ENCODE data around the gene SMTNL2. TPM values are rescaled to one million over a fixed set of nuclear protein-coding genes. Genes with fewer than 3 reads are reported as not detected.
A peak's percentile ranks its signal among the peaks of the same experiment; 100 is the strongest.

The SMTNL2 gene
- total RNA-seq, 1 donor from 2014 or later = 22.0 TPM

GRCh38 chr17:4631431-4631830 lies 47.1 kb downstream of the SMTNL2 start:
- H3K36me3 Mint-ChIP-seq (ENCODE audit: unreplicated experiment) = no peaks in the 10 kb centered on the region
- H3K4me3 Mint-ChIP-seq (ENCODE audit: unreplicated experiment) = no peak overlapping the region
- H3K9me3 Mint-ChIP-seq (ENCODE audit: unreplicated experiment) = no peaks in the 10 kb centered on the region
- no peak for TF ChIP-seq CTCF (IDR thresholded peaks at IDR 0.05; ENCODE audit: partially characterized antibody, unreplicated experiment)
- H3K27me3 Mint-ChIP-seq (ENCODE audit: unreplicated experiment) = peaks cover 5% of the 10 kb centered on the region
- H3K27ac Mint-ChIP-seq (ENCODE audit: unreplicated experiment) = no peak overlapping the region
- H3K4me1 Mint-ChIP-seq (ENCODE audit: low read depth, unreplicated experiment) = peaks cover under 1% of the 10 kb centered on the region
- no peak for DNase-seq

GRCh38 chr17:4631836-4632580 lies 47.7 kb downstream of the SMTNL2 start:
- H3K9me3 Mint-ChIP-seq (ENCODE audit: unreplicated experiment) = no peaks in the 10 kb centered on the region
- TF ChIP-seq CTCF (IDR thresholded peaks at IDR 0.05; ENCODE audit: partially characterized antibody, unreplicated experiment) = no peak
- peaks cover 9% of the 10 kb centered on the region for H3K27me3 Mint-ChIP-seq (ENCODE audit: unreplicated experiment)
- DNase-seq = no peak
- no peak overlapping the region for H3K27ac Mint-ChIP-seq (ENCODE audit: unreplicated experiment)
- H3K4me3 Mint-ChIP-seq (ENCODE audit: unreplicated experiment) = peak overlapping the region; percentile 34
- peaks cover 3% of the 10 kb centered on the region for H3K4me1 Mint-ChIP-seq (ENCODE audit: low read depth, unreplicated experiment)
- H3K36me3 Mint-ChIP-seq (ENCODE audit: unreplicated experiment) = no peaks in the 10 kb centered on the region

- no peak overlapping the region for H3K4me3 Mint-ChIP-seq (ENCODE audit: unreplicated experiment)
- H3K36me3 Mint-ChIP-seq (ENCODE audit: unreplicated experiment) = no peaks in the 10 kb centered on the region
- H3K4me1 Mint-ChIP-seq (ENCODE audit: low read depth, unreplicated experiment) = peaks cover 3% of the 10 kb centered on the region
- H3K27me3 Mint-ChIP-seq (ENCODE audit: unreplicated experiment) = peaks cover 10% of the 10 kb centered on the region
- DNase-seq = no peak
- H3K27ac Mint-ChIP-seq (ENCODE audit: unreplicated experiment) = no peak overlapping the region
- TF ChIP-seq CTCF (IDR thresholded peaks at IDR 0.05; ENCODE audit: partially characterized antibody, unreplicated experiment) = no peak
- no peaks in the 10 kb centered on the region for H3K9me3 Mint-ChIP-seq (ENCODE audit: unreplicated experiment)
Observed at GRCh38 chr17:4632581-4632920, 48.2 kb downstream of the SMTNL2 start.

- no peak for DNase-seq
- Mint-ChIP-seq H3K4me1 (ENCODE audit: low read depth, unreplicated experiment) (peaks cover 3% of the 10 kb centered on the region), H3K4me3 (ENCODE audit: unreplicated experiment) (no peak overlapping the region), H3K27ac (ENCODE audit: unreplicated experiment) (no peak overlapping the region), H3K36me3 (ENCODE audit: unreplicated experiment) (no peaks in the 10 kb centered on the region), H3K9me3 (ENCODE audit: unreplicated experiment) (no peaks in the 10 kb centered on the region), H3K27me3 (ENCODE audit: unreplicated experiment) (peaks cover 13% of the 10 kb centered on the region)
- TF ChIP-seq CTCF (IDR thresholded peaks at IDR 0.05; ENCODE audit: partially characterized antibody, unreplicated experiment) = no peak
Observed at GRCh38 chr17:4633643-4634042, 49.3 kb downstream of the SMTNL2 start.

- H3K4me1 Mint-ChIP-seq (ENCODE audit: low read depth, unreplicated experiment) = peaks cover 3% of the 10 kb centered on the region
- no peak for DNase-seq
- H3K27ac Mint-ChIP-seq (ENCODE audit: unreplicated experiment) = no peak overlapping the region
- H3K9me3 Mint-ChIP-seq (ENCODE audit: unreplicated experiment) = no peaks in the 10 kb centered on the region
- no peaks in the 10 kb centered on the region for H3K36me3 Mint-ChIP-seq (ENCODE audit: unreplicated experiment)
- no peak overlapping the region for H3K4me3 Mint-ChIP-seq (ENCODE audit: unreplicated experiment)
- no peak for TF ChIP-seq CTCF (IDR thresholded peaks at IDR 0.05; ENCODE audit: partially characterized antibody, unreplicated experiment)
- peaks cover 17% of the 10 kb centered on the region for H3K27me3 Mint-ChIP-seq (ENCODE audit: unreplicated experiment)
Observed at GRCh38 chr17:4634976-4635375, 50.6 kb downstream of the SMTNL2 start.
